Activated B cell treated with CpG ODN at 0.5 μM for 24 hours (primary cell): Measurements from ENCODE around the gene TMEM11. TPM values are rescaled to one million over a fixed set of nuclear protein-coding genes. Genes with fewer than 3 reads are reported as not detected.

Source experiments
- ATAC-seq: fragments of 200-7000 bp; cut with Tn5 transposase; one replicate; pipeline ENCODE4 v1.10.0; 2021; ENCODE audit warnings: low read depth, mild to moderate bottlenecking, moderate library complexity
- CTCF ChIA-PET: fragments of 350-600 bp; sonication (Branson Sonifier 250); formaldehyde crosslinking; loops from one replicate; lab custom pipeline; 2021; ENCODE audit warnings: antibody characterized with exemption; lab: Charles Lee
- POLR2A ChIA-PET: fragments of 350-600 bp; sonication (Branson Sonifier 250); formaldehyde crosslinking; loops from one replicate; lab custom pipeline; 2021; ENCODE audit warnings: antibody characterized with exemption; lab: Charles Lee
- DNase-seq: peaks from one replicate; pipeline ENCODE4 v3.0.0; 2022
- H3K27ac Mint-ChIP-seq: one replicate; pipeline ENCODE4 v1.8.0; 2020; ENCODE audit warnings: mixed read lengths
- H3K27me3 Mint-ChIP-seq: one replicate; pipeline ENCODE4 v1.8.0; 2021; ENCODE audit warnings: mixed read lengths
- H3K36me3 Mint-ChIP-seq: one replicate; pipeline ENCODE4 v1.8.0; 2021; ENCODE audit warnings: low read depth, mixed read lengths
- H3K4me1 Mint-ChIP-seq: one replicate; pipeline ENCODE4 v1.8.0; 2021; ENCODE audit warnings: mixed read lengths
- H3K4me3 Mint-ChIP-seq: one replicate; pipeline ENCODE4 v1.8.0; 2020; ENCODE audit warnings: mild to moderate bottlenecking, mixed read lengths
- H3K9me3 Mint-ChIP-seq: one replicate; pipeline ENCODE4 v1.8.0; 2020; ENCODE audit warnings: mixed read lengths
- CTCF ChIP-seq: fragments of 200-600 bp; IDR thresholded peaks from one replicate; pipeline ENCODE4 v1.8.0; 2022; ENCODE audit warnings: antibody characterized with exemption, mild to moderate bottlenecking
- intact Hi-C: fragments of 100-400 bp; cut with micrococcal nuclease; formaldehyde crosslinking; loops from one replicate; pipeline ENCODE4 v1.15.1; 2024
- total RNA-seq: library from RNA; stranded (reverse); gene quantifications from 2 replicates; pipeline ENCODE4 v1.2.3, GENCODE V29; 2022

The TMEM11 gene
- total RNA-seq, 1 donor from 2014 or later, result 22.2 TPM

DNA sequence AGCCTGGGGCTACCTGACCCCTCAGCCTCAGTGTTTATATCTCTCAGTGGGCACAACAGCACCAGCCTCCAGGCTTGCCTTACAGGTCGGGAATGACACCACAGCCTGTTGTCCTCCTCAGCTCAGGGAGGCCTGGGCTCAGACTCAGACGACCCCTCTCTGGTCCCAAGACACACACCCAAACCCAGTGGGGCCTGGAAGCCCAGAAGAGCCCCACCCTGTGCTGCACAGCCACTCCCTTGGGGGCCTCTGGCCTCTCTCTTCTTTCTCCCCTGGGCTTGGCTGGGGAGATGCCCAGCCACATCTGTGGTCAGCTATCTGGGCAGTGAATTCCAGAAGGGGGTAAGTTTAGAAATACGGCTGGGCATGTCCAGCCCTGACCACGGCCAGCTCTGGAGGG lies 36.9 kb upstream of the TMEM11 start:
- peaks cover 21% of the 10 kb centered on the region for H3K4me1 Mint-ChIP-seq
- no peak for TF ChIP-seq CTCF
- H3K36me3 Mint-ChIP-seq, result no peaks in the 10 kb centered on the region
- H3K27me3 Mint-ChIP-seq, result no peaks in the 10 kb centered on the region
- ATAC-seq, result no peak
- DNase-seq, result no peak
- H3K9me3 Mint-ChIP-seq, result no peaks in the 10 kb centered on the region
- no peak overlapping the region for H3K27ac Mint-ChIP-seq
- intact Hi-C loops, result no loop called here
- ChIA-PET POLR2A (no interaction called here), CTCF (no interaction called here)
- H3K4me3 Mint-ChIP-seq, result no peak overlapping the region

- DNase-seq (no peak), ATAC-seq (no peak)
- ChIA-PET CTCF (interaction anchor here (0.9 kb wide), 1 partner anchor 26 kb away, joined by 3 read pairs; no protein-coding TSS in a partner anchor), POLR2A (no interaction called here)
- no peaks in the 10 kb centered on the region for H3K36me3 Mint-ChIP-seq
- H3K4me3 Mint-ChIP-seq, result no peak overlapping the region
- no peak for TF ChIP-seq CTCF
- no peaks in the 10 kb centered on the region for H3K9me3 Mint-ChIP-seq
- H3K27me3 Mint-ChIP-seq, result no peaks in the 10 kb centered on the region
- peaks cover 21% of the 10 kb centered on the region for H3K4me1 Mint-ChIP-seq
- intact Hi-C loops, result no loop called here
- no peak overlapping the region for H3K27ac Mint-ChIP-seq
Observed at GRCh38 chr17:21249920-21250703, 36.2 kb upstream of the TMEM11 start.

- TF ChIP-seq CTCF, result no peak
- intact Hi-C loops, result no loop called here
Observed at GRCh38 chr17:21249086-21249795, 35.3 kb upstream of the TMEM11 start.

GRCh38 chr17:21248500-21248899 lies 34.5 kb upstream of the TMEM11 start:
- H3K9me3 Mint-ChIP-seq, result no peaks in the 10 kb centered on the region
- H3K4me3 Mint-ChIP-seq, result no peak overlapping the region
- no peaks in the 10 kb centered on the region for H3K36me3 Mint-ChIP-seq
- DNase-seq (no peak), ATAC-seq (no peak)
- intact Hi-C loops, result no loop called here
- H3K4me1 Mint-ChIP-seq, result peaks cover 11% of the 10 kb centered on the region
- no peaks in the 10 kb centered on the region for H3K27me3 Mint-ChIP-seq
- ChIA-PET CTCF (no interaction called here), POLR2A (no interaction called here)
- no peak for TF ChIP-seq CTCF
- H3K27ac Mint-ChIP-seq, result no peak overlapping the region

More at GRCh38 chr17:21249086-21249795, 35.3 kb upstream of the TMEM11 start:
- no peak for ATAC-seq
- no peaks in the 10 kb centered on the region for H3K36me3 Mint-ChIP-seq
- H3K27me3 Mint-ChIP-seq, result no peaks in the 10 kb centered on the region
- no peak for DNase-seq
- H3K4me3 Mint-ChIP-seq, result no peak overlapping the region
- H3K27ac Mint-ChIP-seq, result no peak overlapping the region
- H3K4me1 Mint-ChIP-seq, result peaks cover 18% of the 10 kb centered on the region
- ChIA-PET POLR2A (no interaction called here), CTCF (interaction anchor here (0.9 kb wide), 1 partner anchor 27 kb away, joined by 3 read pairs; no protein-coding TSS in a partner anchor)
- no peaks in the 10 kb centered on the region for H3K9me3 Mint-ChIP-seq

- Mint-ChIP-seq H3K4me3 (no peak overlapping the region), H3K9me3 (no peaks in the 10 kb centered on the region), H3K27me3 (no peaks in the 10 kb centered on the region), H3K27ac (no peak overlapping the region), H3K36me3 (no peaks in the 10 kb centered on the region), H3K4me1 (peaks cover 9% of the 10 kb centered on the region)
- CTCF ChIA-PET, result no interaction called here
- ATAC-seq (no peak), DNase-seq (no peak)
- intact Hi-C loops, result no loop called here
- TF ChIP-seq CTCF, result no peak
- POLR2A ChIA-PET, result no interaction called here
Observed at GRCh38 chr17:21247552-21248258, 33.7 kb upstream of the TMEM11 start.
